GM20000 (cell line): ENCODE data around the gene MINK1.
A peak's percentile ranks its signal among the peaks of the same experiment; 100 is the strongest.

Experiments used
- DNase-seq: peaks from one replicate; pipeline ENCODE4 v3.0.0; 2012; ENCODE audit warnings: low spot score
- TF ChIP-seq, protein P1 (sequence below): IDR thresholded peaks from 2 replicates; pipeline ENCODE4 v1.5.1; 2012; ENCODE audit warnings: mild to moderate bottlenecking, control low read depth; ENCODE audit errors: extremely low read depth, missing control alignments

Gene MINK1

DNA sequence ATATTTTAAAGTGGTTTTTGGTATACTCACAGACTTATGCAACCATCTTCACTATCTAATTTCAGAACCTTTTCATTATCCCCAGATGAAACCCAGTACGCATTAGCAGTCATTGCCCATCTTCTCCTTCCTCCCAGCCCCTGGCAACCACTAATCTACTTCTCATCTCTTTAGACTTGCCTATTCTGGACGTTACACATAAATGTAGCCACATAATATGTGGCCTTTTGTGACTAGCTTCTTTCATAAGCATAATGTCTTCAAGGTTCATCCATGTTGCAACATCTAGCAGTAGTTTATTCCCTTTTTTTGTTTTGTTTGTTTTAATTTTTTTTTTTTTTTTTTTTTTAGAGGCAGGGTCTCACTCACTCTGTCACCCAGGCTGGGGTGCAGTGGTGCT lies 37.7 kb downstream of the MINK1 start:
- TF ChIP-seq, protein P1, sequence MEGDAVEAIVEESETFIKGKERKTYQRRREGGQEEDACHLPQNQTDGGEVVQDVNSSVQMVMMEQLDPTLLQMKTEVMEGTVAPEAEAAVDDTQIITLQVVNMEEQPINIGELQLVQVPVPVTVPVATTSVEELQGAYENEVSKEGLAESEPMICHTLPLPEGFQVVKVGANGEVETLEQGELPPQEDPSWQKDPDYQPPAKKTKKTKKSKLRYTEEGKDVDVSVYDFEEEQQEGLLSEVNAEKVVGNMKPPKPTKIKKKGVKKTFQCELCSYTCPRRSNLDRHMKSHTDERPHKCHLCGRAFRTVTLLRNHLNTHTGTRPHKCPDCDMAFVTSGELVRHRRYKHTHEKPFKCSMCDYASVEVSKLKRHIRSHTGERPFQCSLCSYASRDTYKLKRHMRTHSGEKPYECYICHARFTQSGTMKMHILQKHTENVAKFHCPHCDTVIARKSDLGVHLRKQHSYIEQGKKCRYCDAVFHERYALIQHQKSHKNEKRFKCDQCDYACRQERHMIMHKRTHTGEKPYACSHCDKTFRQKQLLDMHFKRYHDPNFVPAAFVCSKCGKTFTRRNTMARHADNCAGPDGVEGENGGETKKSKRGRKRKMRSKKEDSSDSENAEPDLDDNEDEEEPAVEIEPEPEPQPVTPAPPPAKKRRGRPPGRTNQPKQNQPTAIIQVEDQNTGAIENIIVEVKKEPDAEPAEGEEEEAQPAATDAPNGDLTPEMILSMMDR: no peak
- DNase-seq: no peak

DNA sequence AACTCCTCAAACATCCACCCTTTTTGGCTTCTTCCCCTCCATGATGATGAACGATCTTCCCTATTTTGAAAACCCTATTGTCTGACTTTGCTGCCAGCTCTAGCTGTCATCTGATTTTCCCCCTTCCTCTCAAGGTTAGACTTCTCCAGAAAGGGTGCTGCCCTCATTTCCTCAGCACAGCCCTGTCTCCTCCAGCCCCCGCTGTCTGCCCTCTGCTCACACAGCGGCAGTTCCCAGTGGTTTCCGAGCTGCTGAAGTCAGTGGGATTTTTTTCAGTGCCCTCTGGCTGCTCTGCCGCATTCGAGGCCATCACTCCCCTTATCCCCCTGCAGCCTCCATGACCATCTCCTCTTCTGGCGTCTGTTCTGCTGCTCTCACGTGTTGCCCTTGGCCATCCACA lies 39.6 kb downstream of the MINK1 start:
- DNase-seq: no peak
- TF ChIP-seq, protein P1: no peak

DNA sequence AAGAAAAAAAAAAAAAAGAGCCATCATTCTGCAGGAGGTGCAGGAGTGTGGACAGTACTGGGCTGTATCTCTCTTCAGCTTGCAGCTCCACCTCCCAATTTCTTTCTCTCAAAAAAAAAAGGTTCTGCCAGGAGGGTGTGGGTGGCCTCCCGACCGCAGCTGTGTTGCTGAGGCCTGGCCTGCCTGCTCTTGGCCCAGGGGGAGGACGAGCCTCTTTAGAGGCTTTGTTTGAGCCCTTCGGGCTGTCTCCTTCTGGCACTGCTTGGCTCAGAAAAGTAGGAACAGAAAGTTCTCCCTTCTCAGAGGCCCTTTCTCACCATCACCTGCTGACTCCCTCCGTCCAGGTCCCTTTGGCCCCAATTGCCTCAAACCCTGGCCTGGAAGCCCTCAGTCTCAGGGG lies 43.9 kb downstream of the MINK1 start:
- TF ChIP-seq, protein P1: no peak
- DNase-seq: no peak

DNA sequence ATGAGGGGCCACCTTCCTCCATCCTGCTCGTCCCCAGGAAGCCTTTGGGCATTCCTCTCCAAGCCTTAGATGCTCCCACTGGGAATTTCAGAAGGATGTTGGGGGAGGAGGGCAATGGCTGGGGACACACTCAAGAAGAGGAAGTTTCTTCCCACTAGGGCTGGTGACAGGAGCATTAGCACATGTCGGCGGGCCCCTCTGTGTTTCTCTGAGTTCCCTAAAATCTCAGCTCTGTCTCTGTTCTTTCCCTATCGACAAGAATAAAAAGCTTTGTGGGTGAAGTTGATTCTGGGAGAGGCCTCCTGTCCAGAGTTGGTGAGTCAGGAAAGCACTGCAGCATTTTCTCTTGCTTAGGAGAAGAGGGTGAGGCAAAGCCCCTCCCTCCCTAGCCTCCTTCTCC lies 46.5 kb downstream of the MINK1 start:
- DNase-seq: no peak
- TF ChIP-seq, protein P1: no peak

DNA sequence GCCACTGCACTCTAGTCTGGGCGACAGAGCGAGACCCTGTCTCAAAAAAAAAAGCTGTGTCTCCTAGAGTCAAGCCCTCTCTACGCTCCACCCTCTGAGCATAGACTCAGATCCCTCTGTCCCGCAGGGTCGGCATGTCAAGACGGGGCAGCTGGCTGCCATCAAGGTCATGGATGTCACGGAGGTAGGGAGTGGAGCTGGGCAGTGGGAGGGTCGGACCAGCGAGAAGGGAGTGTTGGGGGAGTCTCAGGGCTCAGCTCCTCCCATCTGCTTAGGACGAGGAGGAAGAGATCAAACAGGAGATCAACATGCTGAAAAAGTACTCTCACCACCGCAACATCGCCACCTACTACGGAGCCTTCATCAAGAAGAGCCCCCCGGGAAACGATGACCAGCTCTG lies 47.7 kb downstream of the MINK1 start:
- TF ChIP-seq, protein P1: no peak

DNA sequence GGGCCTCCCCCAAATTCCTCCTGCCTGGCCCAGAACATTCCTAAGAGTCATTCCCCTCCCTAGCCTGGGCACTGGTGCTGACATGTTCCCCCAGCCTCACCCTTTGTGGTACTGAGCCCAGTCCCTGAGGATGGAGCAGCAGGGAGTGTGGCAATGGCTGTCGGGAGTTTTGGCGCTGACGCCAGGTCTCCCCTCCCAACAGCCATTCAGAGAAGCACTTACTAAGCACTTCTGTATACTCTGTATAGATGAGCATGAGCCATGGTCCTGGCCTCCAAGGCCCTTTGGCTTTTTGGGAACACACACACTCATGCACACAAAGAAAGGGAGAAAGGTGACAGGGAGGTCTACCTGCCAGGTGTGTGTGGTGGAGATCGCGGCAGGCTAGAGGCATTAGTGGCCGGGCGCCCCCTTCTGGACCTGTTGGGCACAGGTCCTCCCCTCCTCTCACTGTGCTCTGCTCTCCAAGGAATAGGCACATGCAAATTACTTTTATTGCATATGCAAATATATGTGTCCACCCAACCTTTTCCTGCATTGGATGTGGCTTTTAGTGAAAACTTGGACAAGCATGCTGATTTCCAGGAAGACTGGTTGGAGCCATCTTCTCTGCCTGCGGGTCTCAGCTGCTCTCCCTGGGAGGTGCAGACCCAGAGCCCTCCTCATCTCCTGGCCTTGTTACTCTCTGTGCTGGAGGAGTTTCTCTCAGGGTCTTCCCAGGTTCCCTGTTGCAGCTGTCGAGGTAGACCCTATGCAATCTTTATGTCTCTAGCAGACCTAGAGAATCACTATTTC lies 48.8 kb downstream of the MINK1 start:
- DNase-seq: peak; percentile 71
- TF ChIP-seq, protein P1: peak; percentile 80

More for the DNA sequence above, 47.7 kb downstream of the MINK1 start:
- DNase-seq: no peak

DNA sequence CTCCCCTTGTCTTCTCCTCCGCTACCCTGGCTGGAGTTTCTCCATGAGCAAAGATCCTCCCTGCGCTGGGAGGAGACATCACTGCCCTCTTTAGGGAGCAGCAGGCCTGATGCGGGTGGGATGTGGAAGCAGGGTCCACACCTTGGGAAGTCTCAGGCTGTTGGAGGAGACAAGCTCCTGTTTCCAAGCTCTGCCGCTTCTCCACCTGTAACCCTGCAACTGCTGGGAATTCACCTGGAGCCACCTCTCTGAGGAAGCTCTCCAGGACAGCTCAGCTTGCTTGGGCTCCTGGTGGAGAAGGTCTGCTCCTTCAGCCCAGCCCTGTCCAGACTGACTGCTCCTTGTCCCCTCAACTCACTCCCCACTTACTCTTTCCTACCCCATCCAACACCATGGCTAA lies 51.3 kb downstream of the MINK1 start:
- TF ChIP-seq, protein P1: no peak
- DNase-seq: no peak
